Astrocyte (in vitro differentiated cells and primary cell): Measurements from ENCODE around the gene ASB4.

Source experiments
- EZH2 ChIP-seq: IDR thresholded peaks from 2 replicates; pipeline ENCODE4 v1.6.1; 2012; ENCODE audit warnings: mild to moderate bottlenecking, low read length, inconsistent platforms; ENCODE audit not compliant: insufficient read depth
- TF ChIP-seq, protein P1 (sequence below): IDR thresholded peaks from 2 replicates; pipeline ENCODE4 v1.5.1; 2011; ENCODE audit warnings: low read depth, mild to moderate bottlenecking, inconsistent platforms, low read length, moderate library complexity; ENCODE audit not compliant: insufficient read depth

DNA sequence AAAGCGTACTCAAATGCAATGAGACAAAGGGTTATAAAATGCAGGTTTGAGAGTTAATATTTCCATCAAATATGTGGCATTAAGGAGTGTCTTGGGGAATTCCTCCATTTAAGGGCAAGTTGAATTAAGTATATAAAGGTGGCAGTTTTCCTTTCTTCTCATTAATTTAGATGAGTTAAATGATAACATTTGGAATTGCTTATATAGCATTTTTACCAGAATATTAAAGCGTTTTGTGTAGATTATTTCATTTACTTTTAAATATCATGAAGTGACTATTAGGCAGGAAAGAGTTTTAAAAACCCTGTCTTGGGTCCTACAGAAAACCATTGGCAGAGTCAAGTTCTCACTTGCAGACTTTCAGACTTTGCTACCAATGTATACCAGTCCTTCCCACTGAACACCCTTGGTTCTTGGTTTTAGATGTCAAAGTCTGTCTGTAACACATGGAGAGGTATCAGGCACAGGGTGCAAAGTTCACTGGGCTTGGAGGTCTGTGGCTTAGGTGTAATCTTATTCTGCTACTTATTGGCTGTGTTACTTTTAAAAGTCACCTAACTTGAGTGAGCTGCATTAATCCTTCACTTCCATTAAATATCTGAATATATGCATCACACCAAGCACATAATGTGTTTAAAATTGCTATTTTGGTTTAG lies 51.0 kb downstream of the ASB4 start:
- TF ChIP-seq, protein P1, sequence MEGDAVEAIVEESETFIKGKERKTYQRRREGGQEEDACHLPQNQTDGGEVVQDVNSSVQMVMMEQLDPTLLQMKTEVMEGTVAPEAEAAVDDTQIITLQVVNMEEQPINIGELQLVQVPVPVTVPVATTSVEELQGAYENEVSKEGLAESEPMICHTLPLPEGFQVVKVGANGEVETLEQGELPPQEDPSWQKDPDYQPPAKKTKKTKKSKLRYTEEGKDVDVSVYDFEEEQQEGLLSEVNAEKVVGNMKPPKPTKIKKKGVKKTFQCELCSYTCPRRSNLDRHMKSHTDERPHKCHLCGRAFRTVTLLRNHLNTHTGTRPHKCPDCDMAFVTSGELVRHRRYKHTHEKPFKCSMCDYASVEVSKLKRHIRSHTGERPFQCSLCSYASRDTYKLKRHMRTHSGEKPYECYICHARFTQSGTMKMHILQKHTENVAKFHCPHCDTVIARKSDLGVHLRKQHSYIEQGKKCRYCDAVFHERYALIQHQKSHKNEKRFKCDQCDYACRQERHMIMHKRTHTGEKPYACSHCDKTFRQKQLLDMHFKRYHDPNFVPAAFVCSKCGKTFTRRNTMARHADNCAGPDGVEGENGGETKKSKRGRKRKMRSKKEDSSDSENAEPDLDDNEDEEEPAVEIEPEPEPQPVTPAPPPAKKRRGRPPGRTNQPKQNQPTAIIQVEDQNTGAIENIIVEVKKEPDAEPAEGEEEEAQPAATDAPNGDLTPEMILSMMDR: no peak
- no peak for TF ChIP-seq EZH2
